Tibial nerve (tissue), 4 donors: ENCODE results near the gene CCL11. TPM values are rescaled to one million over a fixed set of nuclear protein-coding genes. Genes with fewer than 3 reads are reported as not detected.

Experiments
- DNase-seq, 2 donors: peaks; one replicate each; pipeline ENCODE4 v3.0.0-alpha.2; 2019; ENCODE audit warnings: low spot score in 2 of 2
- H3K27ac ChIP-seq, 4 donors: fragments of 200-600 bp; sonication (generic) in 3 of 4; one replicate each; pipeline ENCODE4 v1.5.1; 2017 to 2019; ENCODE audit warnings: mild to moderate bottlenecking in 1 of 4
- H3K27me3 ChIP-seq, 2 donors: fragments of 200-600 bp; sonication (generic) in 1 of 2; one replicate each; pipeline versions ENCODE4 v1.5.1 to v1.6.0; 2017 to 2019
- H3K36me3 ChIP-seq, 3 donors: fragments of 200-600 bp; sonication (generic); one replicate each; pipeline ENCODE4 v1.5.1; 2018 to 2019
- H3K4me1 ChIP-seq, 4 donors: fragments of 200-600 bp; sonication (generic) in 3 of 4; one replicate each; pipeline ENCODE4 v1.5.1; 2017 to 2019
- H3K4me3 ChIP-seq, 4 donors: fragments of 200-600 bp; sonication (generic) in 3 of 4; one replicate each; pipeline ENCODE4 v1.5.1; 2017 to 2019; ENCODE audit warnings: mild to moderate bottlenecking in 1 of 4, moderate library complexity in 1 of 4
- H3K9me3 ChIP-seq, 4 donors: fragments of 200-600 bp; sonication (generic) in 3 of 4; one replicate each; pipeline ENCODE4 v1.5.1; 2017 to 2019
- CTCF ChIP-seq, 5 experiments: fragments of 200-600 bp in 3 of 5; fragments of 450-650 bp in 2 of 5; sonication (generic) in 3 of 5; IDR thresholded peaks; one replicate each; pipeline ENCODE4 v1.5.1; 2016 to 2019; ENCODE audit warnings: antibody characterized with exemption in 5 of 5, mild to moderate bottlenecking in 3 of 5, moderate library complexity in 2 of 5
- EP300 ChIP-seq, 2 donors: sonication (generic); formaldehyde crosslinking; IDR thresholded peaks; one replicate each; pipeline ENCODE4 v1.6.1; 2017; ENCODE audit warnings: antibody characterized with exemption in 2 of 2, mild to moderate bottlenecking in 1 of 2
- POLR2A ChIP-seq, 2 donors: fragments of 450-650 bp; IDR thresholded peaks; one replicate each; pipeline ENCODE4 v1.6.1; 2017; ENCODE audit warnings: antibody characterized with exemption in 2 of 2, mild to moderate bottlenecking in 2 of 2, moderate library complexity in 2 of 2
- WGBS, 2 donors: methylation state at CpG; one replicate each; pipeline ENCODE4 v1.1.5; 2018; 5-methylcytosine and 5-hydroxymethylcytosine counted together
- total RNA-seq, 4 donors: library from RNA; depleted of rRNA; stranded (reverse); fragments of >200 nt; gene quantifications; one replicate each; pipeline ENCODE4 v1.1.0, GENCODE V29; 2016

Gene CCL11
- total RNA-seq, 4 donors from 2014 or later, result 3.9 TPM; not detected in 3

- Histone ChIP-seq H3K36me3 (no peaks in the 10 kb centered on the region), H3K4me1 (peaks cover 10 to 83% (median 59%) of the 10 kb centered on the region in 4 donors), H3K27me3 (no peaks in the 10 kb centered on the region), H3K9me3 (no peaks in the 10 kb centered on the region), H3K4me3 (peak overlapping the region; percentile 14 to 51 (median 38)), H3K27ac (peak overlapping the region; percentile 43 to 91 (median 80))
- no peak for TF ChIP-seq EP300 (IDR thresholded peaks at IDR 0.05)
- TF ChIP-seq POLR2A (IDR thresholded peaks at IDR 0.05), result no peak
- no peak for TF ChIP-seq CTCF (IDR thresholded peaks at IDR 0.05)
- 22 to 23% methylated on average over 5 of the region's 5 CpGs for WGBS, 2 donors
- DNase-seq, result no peak
Observed at GRCh38 chr17:34255381-34255732, 30.2 kb upstream of the CCL11 start.

GRCh38 chr17:34255841-34256240 is 29.7 kb upstream of the CCL11 start:
- Histone ChIP-seq H3K27ac (peak overlapping the region in 3 of 4 donors; percentile 71 to 91 (median 89)), H3K36me3 (no peaks in the 10 kb centered on the region), H3K27me3 (no peaks in the 10 kb centered on the region), H3K4me1 (peaks cover 10 to 82% (median 55%) of the 10 kb centered on the region in 4 donors), H3K9me3 (no peaks in the 10 kb centered on the region), H3K4me3 (peak overlapping the region; percentile 14 to 51 (median 38))
- DNase-seq, result no peak
- WGBS, 2 donors, result 78 to 82% methylated on average over 1 of the region's 1 CpG
- TF ChIP-seq EP300 (IDR thresholded peaks at IDR 0.05), result no peak
- no peak for TF ChIP-seq CTCF (IDR thresholded peaks at IDR 0.05)
- TF ChIP-seq POLR2A (IDR thresholded peaks at IDR 0.05), result no peak

- H3K9me3 ChIP-seq, result no peaks in the 10 kb centered on the region
- DNase-seq, result no peak
- no peaks in the 10 kb centered on the region for H3K36me3 ChIP-seq
- 69 to 75% methylated on average over 5 of the region's 5 CpGs for WGBS, 2 donors
- H3K4me1 ChIP-seq, result peaks cover 10 to 70% (median 39%) of the 10 kb centered on the region in 4 donors
- no peak overlapping the region for H3K27ac ChIP-seq
- H3K27me3 ChIP-seq, result no peaks in the 10 kb centered on the region
- H3K4me3 ChIP-seq, result no peak overlapping the region
- TF ChIP-seq EP300 (IDR thresholded peaks at IDR 0.05) (no peak), CTCF (IDR thresholded peaks at IDR 0.05) (no peak), POLR2A (IDR thresholded peaks at IDR 0.05) (no peak)
Observed at GRCh38 chr17:34257299-34257985, 28.1 kb upstream of the CCL11 start.

- Histone ChIP-seq H3K36me3 (no peaks in the 10 kb centered on the region), H3K27ac (no peak overlapping the region), H3K4me1 (peaks cover 7 to 64% (median 34%) of the 10 kb centered on the region in 4 donors), H3K9me3 (no peaks in the 10 kb centered on the region), H3K27me3 (no peaks in the 10 kb centered on the region), H3K4me3 (no peak overlapping the region)
- 86 to 91% methylated on average over 1 of the region's 1 CpG for WGBS, 2 donors
- no peak for DNase-seq
- TF ChIP-seq CTCF (IDR thresholded peaks at IDR 0.05) (no peak), POLR2A (IDR thresholded peaks at IDR 0.05) (no peak), EP300 (IDR thresholded peaks at IDR 0.05) (no peak)
Observed at GRCh38 chr17:34257986-34258326, 27.6 kb upstream of the CCL11 start.

- Histone ChIP-seq H3K27ac (peak overlapping the region in 2 of 4 donors; percentile 24 to 38), H3K27me3 (no peaks in the 10 kb centered on the region), H3K36me3 (no peaks in the 10 kb centered on the region), H3K4me1 (peaks cover 0 to 53% (median 23%) of the 10 kb centered on the region in 4 donors), H3K9me3 (no peaks in the 10 kb centered on the region), H3K4me3 (no peak overlapping the region)
- no peak for DNase-seq
- peak in 1 of 2 donors; percentile 7 for TF ChIP-seq EP300 (IDR thresholded peaks at IDR 0.05)
- no peak for TF ChIP-seq POLR2A (IDR thresholded peaks at IDR 0.05)
- TF ChIP-seq CTCF (IDR thresholded peaks at IDR 0.05), result no peak
Observed at GRCh38 chr17:34259146-34259545, 26.4 kb upstream of the CCL11 start.
